Astrocyte of the spinal cord (primary cell): ENCODE results near the gene CCDC88C.

Source experiments
- DNase-seq: peaks from one replicate; pipeline ENCODE4 v3.0.0; 2011; ENCODE audit warnings: low read depth, low spot score
- H3K4me3 ChIP-seq: 2 replicates; pipeline ENCODE4 v1.5.1; 2011; ENCODE audit warnings: low read depth, mild to moderate bottlenecking, low read length, moderate library complexity
- in situ Hi-C: cut with HindIII; loops from 2 replicates; pipeline ENCODE4 v1.10.0; 2017; ENCODE audit warnings: low sequenced_read_pairs
- TF ChIP-seq, protein P1 (sequence below): IDR thresholded peaks from 2 replicates; pipeline ENCODE4 v1.5.1; 2012; ENCODE audit warnings: low read depth, mild to moderate bottlenecking, low read length, inconsistent platforms

The CCDC88C gene

DNA sequence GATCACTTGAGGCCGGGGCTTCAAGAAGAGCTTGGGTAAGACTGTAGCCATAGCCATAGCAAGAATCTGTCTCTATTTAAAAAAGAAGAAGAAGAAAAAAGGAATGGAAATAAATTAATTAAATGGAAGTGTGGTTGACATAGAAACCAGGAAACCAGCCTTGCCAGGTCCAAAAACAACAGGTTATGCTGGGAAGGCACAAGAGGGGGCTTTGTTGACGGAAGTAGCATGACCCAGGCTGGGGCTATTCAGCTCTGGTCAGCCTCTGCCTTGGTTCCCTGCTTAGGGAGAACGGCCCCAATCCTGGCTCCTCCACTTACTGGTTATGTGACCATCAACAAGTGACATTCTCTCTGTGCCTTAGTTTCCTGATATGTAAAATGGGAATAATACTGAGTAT, 158.7 kb downstream of the CCDC88C start:
- TF ChIP-seq, protein P1, sequence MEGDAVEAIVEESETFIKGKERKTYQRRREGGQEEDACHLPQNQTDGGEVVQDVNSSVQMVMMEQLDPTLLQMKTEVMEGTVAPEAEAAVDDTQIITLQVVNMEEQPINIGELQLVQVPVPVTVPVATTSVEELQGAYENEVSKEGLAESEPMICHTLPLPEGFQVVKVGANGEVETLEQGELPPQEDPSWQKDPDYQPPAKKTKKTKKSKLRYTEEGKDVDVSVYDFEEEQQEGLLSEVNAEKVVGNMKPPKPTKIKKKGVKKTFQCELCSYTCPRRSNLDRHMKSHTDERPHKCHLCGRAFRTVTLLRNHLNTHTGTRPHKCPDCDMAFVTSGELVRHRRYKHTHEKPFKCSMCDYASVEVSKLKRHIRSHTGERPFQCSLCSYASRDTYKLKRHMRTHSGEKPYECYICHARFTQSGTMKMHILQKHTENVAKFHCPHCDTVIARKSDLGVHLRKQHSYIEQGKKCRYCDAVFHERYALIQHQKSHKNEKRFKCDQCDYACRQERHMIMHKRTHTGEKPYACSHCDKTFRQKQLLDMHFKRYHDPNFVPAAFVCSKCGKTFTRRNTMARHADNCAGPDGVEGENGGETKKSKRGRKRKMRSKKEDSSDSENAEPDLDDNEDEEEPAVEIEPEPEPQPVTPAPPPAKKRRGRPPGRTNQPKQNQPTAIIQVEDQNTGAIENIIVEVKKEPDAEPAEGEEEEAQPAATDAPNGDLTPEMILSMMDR = no peak
- in situ Hi-C loops = no loop called here
- no peak overlapping the region for H3K4me3 ChIP-seq
- no peak for DNase-seq

DNA sequence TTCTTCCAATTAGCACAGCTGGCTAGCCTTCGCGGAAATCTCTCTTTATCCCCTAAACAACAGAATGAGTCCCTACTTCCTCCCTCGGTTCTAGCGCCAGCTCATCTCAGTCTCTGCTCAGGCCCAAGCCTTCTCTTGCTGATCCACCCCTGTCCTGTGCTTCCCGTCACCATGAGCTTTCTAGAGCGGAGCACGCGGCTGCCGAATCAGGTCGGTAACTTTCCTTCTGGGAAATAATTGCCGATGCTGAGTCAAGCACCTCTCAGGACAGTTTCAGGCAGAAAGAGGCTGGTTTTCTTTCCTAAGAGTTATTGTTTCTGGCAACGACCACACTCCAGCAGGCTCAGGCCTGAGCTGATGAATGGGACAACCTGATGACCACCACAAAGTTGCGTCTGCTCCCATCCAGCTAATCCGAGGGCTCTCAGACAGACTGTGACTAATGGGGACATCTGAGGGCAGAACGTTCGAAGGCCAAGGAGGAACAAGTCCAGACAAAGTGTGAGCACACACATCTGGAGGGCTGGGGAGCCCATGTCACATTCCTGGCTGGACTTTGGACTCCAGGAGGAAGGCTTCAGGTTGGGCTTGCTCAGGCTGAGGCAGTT, 159.5 kb downstream of the CCDC88C start:
- no peak overlapping the region for H3K4me3 ChIP-seq
- DNase-seq = peak; percentile 64
- in situ Hi-C loops = no loop called here
- TF ChIP-seq, protein P1 = no peak

DNA sequence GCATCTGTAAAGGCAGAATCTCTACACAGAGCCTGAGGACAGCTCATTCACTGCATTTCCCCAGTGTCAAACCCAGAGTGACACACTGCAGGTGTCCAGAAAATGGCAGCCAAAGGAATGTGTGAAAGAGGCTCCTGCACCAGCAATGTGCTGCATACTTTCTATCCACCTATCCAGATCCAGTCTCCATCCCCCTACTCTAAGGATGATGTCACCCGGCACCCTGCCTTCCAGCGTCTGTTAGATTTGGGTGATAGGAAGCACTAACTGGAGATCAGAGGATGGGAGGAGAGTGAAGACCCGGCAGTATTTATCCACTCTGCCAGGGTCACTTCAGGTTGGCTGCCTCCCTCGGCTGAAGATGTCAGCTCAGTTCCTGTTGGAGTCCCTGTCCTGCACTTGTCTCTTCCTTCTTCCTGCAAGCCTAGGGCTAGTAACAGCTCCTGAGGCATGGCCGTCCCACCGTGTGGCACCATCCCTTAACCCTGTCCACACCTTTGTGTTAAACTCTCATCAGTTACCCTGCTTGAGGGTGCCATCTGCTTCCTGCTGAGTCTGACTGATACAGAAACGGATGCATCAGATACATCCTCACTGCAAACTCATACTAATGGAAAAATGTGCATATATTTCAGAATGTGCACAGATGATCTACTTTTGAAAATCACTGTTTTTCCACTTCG, 160.2 kb downstream of the CCDC88C start:
- in situ Hi-C loops = no loop called here
- TF ChIP-seq, protein P1 = no peak
- no peak for DNase-seq
- H3K4me3 ChIP-seq = no peak overlapping the region

DNA sequence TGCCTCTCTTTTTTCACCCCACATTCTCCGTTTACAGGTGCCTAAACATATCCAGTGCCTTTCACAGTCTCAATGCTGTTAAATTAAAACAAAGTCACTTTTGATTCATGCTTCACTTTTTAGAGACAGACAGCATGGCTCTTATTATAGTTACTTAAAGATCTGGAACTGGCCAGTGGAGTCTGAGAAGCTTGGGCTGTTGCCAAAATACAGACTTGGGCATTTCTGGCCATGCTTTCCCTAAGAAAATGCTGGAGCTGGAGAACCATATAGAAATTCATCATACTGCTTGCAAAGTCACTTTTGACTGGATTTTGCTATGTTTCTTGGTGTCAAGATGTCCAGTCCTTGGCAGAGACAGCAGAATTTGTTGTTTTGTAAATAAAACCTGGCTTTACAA, 161.0 kb downstream of the CCDC88C start:
- no peak for DNase-seq
- no peak overlapping the region for H3K4me3 ChIP-seq
- TF ChIP-seq, protein P1 = no peak
- in situ Hi-C loops = no loop called here

DNA sequence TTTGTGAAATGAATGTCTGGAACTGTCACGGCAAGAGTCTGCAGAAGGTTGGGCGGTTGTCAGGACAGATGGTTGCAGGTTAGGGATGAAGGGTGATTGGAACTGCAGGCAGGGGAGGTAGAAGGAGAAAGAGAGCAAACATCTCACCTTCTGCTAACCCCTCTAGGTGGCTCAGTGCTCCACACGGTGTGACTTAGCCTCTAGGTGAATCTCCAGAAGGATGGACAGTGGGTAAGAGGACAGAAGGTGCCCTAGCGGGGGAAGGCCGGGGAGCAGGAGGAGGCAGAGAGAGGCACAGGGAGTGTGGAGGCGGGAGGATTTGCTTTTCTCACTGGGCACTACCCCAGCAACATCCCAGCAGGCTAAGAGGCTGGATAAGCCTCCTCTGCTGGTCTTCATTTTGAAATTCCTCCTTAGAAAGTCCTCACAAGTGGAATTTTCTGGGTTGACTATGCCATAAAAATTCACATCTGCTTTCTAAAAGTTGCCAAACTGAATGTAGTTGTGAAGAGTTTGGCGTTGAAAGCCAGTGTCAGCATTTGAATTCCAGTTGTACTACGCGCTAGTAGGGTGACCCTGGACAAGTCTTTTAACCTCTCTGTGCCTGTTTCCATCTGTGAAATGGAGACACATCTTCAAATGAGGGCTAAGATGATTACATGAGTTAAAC, 162.5 kb downstream of the CCDC88C start:
- in situ Hi-C loops = no loop called here
- no peak overlapping the region for H3K4me3 ChIP-seq
- no peak for DNase-seq
- TF ChIP-seq, protein P1 = no peak

DNA sequence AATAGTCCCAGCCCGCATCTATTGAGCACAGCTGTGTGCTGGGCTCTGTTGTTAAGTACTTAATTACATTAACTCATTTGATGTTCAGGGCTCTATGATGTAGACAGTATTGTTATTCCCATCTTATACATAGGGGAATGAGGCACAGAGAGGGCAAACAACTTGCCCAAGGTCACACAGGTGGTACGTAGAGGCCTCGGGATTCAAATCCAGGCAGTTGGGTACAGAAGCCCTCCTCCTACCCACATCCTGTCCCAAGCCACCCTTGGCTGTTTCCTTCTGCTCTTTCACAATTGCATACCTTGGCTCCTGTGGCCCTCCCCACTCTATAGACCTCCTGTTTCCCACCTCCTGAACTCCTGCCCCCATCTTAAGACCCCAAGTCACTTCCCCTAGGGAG, 163.2 kb downstream of the CCDC88C start:
- in situ Hi-C loops = no loop called here
- TF ChIP-seq, protein P1 = no peak
- no peak for DNase-seq
- no peak overlapping the region for H3K4me3 ChIP-seq
